Mesendoderm (in vitro differentiated cells): ENCODE results near the gene KRTAP5-8.

Experiments
- DNase-seq: peaks from one replicate; pipeline ENCODE4 v3.0.0; 2013
- H2AK5ac ChIP-seq: 2 replicates; pipeline ENCODE4 v1.6.1; 2013; ENCODE audit warnings: low read length, inconsistent platforms
- H2BK120ac ChIP-seq: 2 replicates; pipeline ENCODE4 v1.6.1; 2013; ENCODE audit warnings: low read depth, mild to moderate bottlenecking, low read length, moderate library complexity, mixed read lengths
- H2BK15ac ChIP-seq: replicated peaks from 2 replicates; pipeline ENCODE4 v1.6.1; 2013; ENCODE audit warnings: low read depth, mild to moderate bottlenecking, moderate library complexity
- H2BK5ac ChIP-seq: 2 replicates; pipeline ENCODE4 v1.6.1; 2013; ENCODE audit warnings: low read length, inconsistent platforms
- H3K18ac ChIP-seq: 2 replicates; pipeline ENCODE4 v1.6.1; 2013; ENCODE audit warnings: mild to moderate bottlenecking, low read length, mixed read lengths
- H3K23ac ChIP-seq: one replicate; pipeline ENCODE4 v1.6.1; 2013; ENCODE audit warnings: low read length
- H3K27ac ChIP-seq: 2 replicates; pipeline ENCODE4 v1.5.1; 2013; ENCODE audit warnings: low read depth, mild to moderate bottlenecking, inconsistent platforms, low read length, moderate library complexity
- H3K27me3 ChIP-seq: 2 replicates; pipeline ENCODE4 v1.6.1; 2013; ENCODE audit warnings: low read length, control low read depth, mild to moderate bottlenecking, inconsistent platforms; ENCODE audit not compliant: insufficient read depth, poor library complexity
- H3K36me3 ChIP-seq: 2 replicates; pipeline ENCODE4 v1.6.1; 2013; ENCODE audit warnings: low read length, inconsistent platforms; ENCODE audit not compliant: control insufficient read depth, insufficient read depth
- H3K4ac ChIP-seq: one replicate; pipeline ENCODE4 v1.6.1; 2013; ENCODE audit warnings: low read depth, mild to moderate bottlenecking, low read length, moderate library complexity
- H3K4me1 ChIP-seq: 2 replicates; pipeline ENCODE4 v1.6.1; 2013; ENCODE audit warnings: low read depth, low read length, inconsistent platforms; ENCODE audit not compliant: control insufficient read depth
- H3K4me2 ChIP-seq: 2 replicates; pipeline ENCODE4 v1.6.1; 2013; ENCODE audit warnings: low read length
- H3K4me3 ChIP-seq: 2 replicates; pipeline ENCODE4 v1.5.1; 2013; ENCODE audit warnings: mild to moderate bottlenecking, low read length
- H3K56ac ChIP-seq: one replicate; pipeline ENCODE4 v1.6.1; 2013; ENCODE audit warnings: low read length
- H3K79me1 ChIP-seq: 2 replicates; pipeline ENCODE4 v1.6.1; 2013; ENCODE audit warnings: low read length, inconsistent platforms
- H3K79me2 ChIP-seq: 2 replicates; pipeline ENCODE4 v1.6.1; 2013; ENCODE audit warnings: mild to moderate bottlenecking, low read length; ENCODE audit not compliant: control insufficient read depth, insufficient read depth
- H3K9ac ChIP-seq: 2 replicates; pipeline ENCODE4 v1.6.1; 2013; ENCODE audit warnings: low read length, inconsistent platforms
- H4K5ac ChIP-seq: one replicate; pipeline ENCODE4 v1.6.1; 2013; ENCODE audit warnings: low read length
- H4K8ac ChIP-seq: one replicate; pipeline ENCODE4 v1.6.1; 2013; ENCODE audit warnings: low read depth, mild to moderate bottlenecking, control low read depth, low read length, moderate library complexity
- whole genome bisulfite sequencing: extraction: QIAGEN DNeasy Blood & Tissue Kit; methylation state at CpG from one replicate; pipeline ENCODE4 v1.1.7; 2013; ENCODE audit warnings: low lambda C conversion rate, missing lambda C conversion rate; ENCODE audit not compliant: insufficient coverage; ENCODE audit errors: extremely low coverage; 5-methylcytosine and 5-hydroxymethylcytosine counted together

The KRTAP5-8 gene

GRCh38 chr11:71558996-71559395 lies 21.2 kb downstream of the KRTAP5-8 start:
- Histone ChIP-seq H3K27me3 (no peaks in the 10 kb centered on the region), H3K79me1 (no peaks in the 10 kb centered on the region), H3K9ac (no peak overlapping the region), H4K5ac (no peak overlapping the region), H3K4me1 (no peaks in the 10 kb centered on the region), H2BK120ac (no peak overlapping the region), H3K27ac (no peak overlapping the region), H3K23ac (no peak overlapping the region), H2BK5ac (no peak overlapping the region), H3K4me3 (no peak overlapping the region), H3K56ac (no peak overlapping the region), H4K8ac (no peak overlapping the region), H3K4me2 (no peak overlapping the region), H3K79me2 (no peaks in the 10 kb centered on the region), H3K36me3 (no peaks in the 10 kb centered on the region), H3K4ac (no peak overlapping the region), H2BK15ac (no peak overlapping the region), H2AK5ac (no peak overlapping the region), H3K18ac (no peak overlapping the region)
- WGBS = no CpG with 5 or more reads among the region's 1 CpG
- DNase-seq = no peak

- Histone ChIP-seq H3K9ac (no peak overlapping the region), H3K79me2 (no peaks in the 10 kb centered on the region), H4K8ac (no peak overlapping the region), H3K36me3 (no peaks in the 10 kb centered on the region), H2AK5ac (no peak overlapping the region), H4K5ac (no peak overlapping the region), H3K79me1 (no peaks in the 10 kb centered on the region), H3K56ac (no peak overlapping the region), H3K18ac (no peak overlapping the region), H3K4me3 (no peak overlapping the region), H2BK15ac (no peak overlapping the region), H3K27ac (no peak overlapping the region), H2BK120ac (no peak overlapping the region), H3K4me1 (no peaks in the 10 kb centered on the region), H3K27me3 (no peaks in the 10 kb centered on the region), H3K23ac (no peak overlapping the region), H2BK5ac (no peak overlapping the region), H3K4ac (no peak overlapping the region), H3K4me2 (no peak overlapping the region)
- DNase-seq = no peak
Measured at GRCh38 chr11:71562120-71562519, 24.3 kb downstream of the KRTAP5-8 start.

- no CpG with 5 or more reads among the region's 8 CpGs for WGBS
- DNase-seq = peak; percentile 83
Measured at GRCh38 chr11:71563406-71563805, 25.6 kb downstream of the KRTAP5-8 start.

GRCh38 chr11:71564430-71564829 lies 26.6 kb downstream of the KRTAP5-8 start:
- no peak overlapping the region for H3K4ac ChIP-seq
- no peaks in the 10 kb centered on the region for H3K79me1 ChIP-seq
- no peaks in the 10 kb centered on the region for H3K4me1 ChIP-seq
- no peak overlapping the region for H3K9ac ChIP-seq
- no peak overlapping the region for H3K18ac ChIP-seq
- H3K27ac ChIP-seq = no peak overlapping the region
- no peak overlapping the region for H4K8ac ChIP-seq
- no peaks in the 10 kb centered on the region for H3K27me3 ChIP-seq
- no peaks in the 10 kb centered on the region for H3K79me2 ChIP-seq
- no peak overlapping the region for H3K56ac ChIP-seq
- no peak overlapping the region for H3K23ac ChIP-seq
- H2AK5ac ChIP-seq = no peak overlapping the region
- H2BK15ac ChIP-seq = no peak overlapping the region
- H2BK120ac ChIP-seq = no peak overlapping the region
- no peak overlapping the region for H3K4me2 ChIP-seq
- no peak overlapping the region for H2BK5ac ChIP-seq
- DNase-seq = no peak
- no CpG with 5 or more reads among the region's 4 CpGs for WGBS
- H3K36me3 ChIP-seq = no peaks in the 10 kb centered on the region
- no peak overlapping the region for H4K5ac ChIP-seq
- H3K4me3 ChIP-seq = no peak overlapping the region

More at GRCh38 chr11:71563406-71563805, 25.6 kb downstream of the KRTAP5-8 start:
- H4K8ac ChIP-seq = no peak overlapping the region
- H3K4me1 ChIP-seq = no peaks in the 10 kb centered on the region
- no peak overlapping the region for H3K23ac ChIP-seq
- H3K4me2 ChIP-seq = no peak overlapping the region
- no peak overlapping the region for H3K56ac ChIP-seq
- no peaks in the 10 kb centered on the region for H3K36me3 ChIP-seq
- no peak overlapping the region for H3K4ac ChIP-seq
- no peak overlapping the region for H3K9ac ChIP-seq
- no peak overlapping the region for H2AK5ac ChIP-seq
- no peaks in the 10 kb centered on the region for H3K79me2 ChIP-seq
- no peak overlapping the region for H2BK15ac ChIP-seq
- no peak overlapping the region for H4K5ac ChIP-seq
- H2BK120ac ChIP-seq = no peak overlapping the region
- H2BK5ac ChIP-seq = no peak overlapping the region
- no peaks in the 10 kb centered on the region for H3K79me1 ChIP-seq
- H3K18ac ChIP-seq = no peak overlapping the region
- H3K27ac ChIP-seq = no peak overlapping the region
- no peaks in the 10 kb centered on the region for H3K27me3 ChIP-seq
- no peak overlapping the region for H3K4me3 ChIP-seq

GRCh38 chr11:71565263-71565662 lies 27.4 kb downstream of the KRTAP5-8 start, which contains the start of gene KRTAP5-10:
KRTAP5-10 (plus strand) TSS chr11:71565563; CDS start chr11:71565588, 25 bp downstream.
- no peak within 1 kb of the TSS for H3K9ac ChIP-seq
- DNase-seq = no peak
- no CpG with 5 or more reads among the region's 5 CpGs for WGBS

GRCh38 chr11:71566081-71566620 lies 28.3 kb downstream of the KRTAP5-8 start:
- Histone ChIP-seq H2BK5ac (no peak overlapping the region), H3K23ac (no peak overlapping the region), H3K9ac (no peak overlapping the region), H3K79me1 (no peaks in the 10 kb centered on the region), H4K5ac (no peak overlapping the region), H3K4me3 (no peak overlapping the region), H4K8ac (no peak overlapping the region), H3K4me1 (no peaks in the 10 kb centered on the region), H3K27me3 (no peaks in the 10 kb centered on the region), H2BK120ac (no peak overlapping the region), H2AK5ac (no peak overlapping the region), H3K79me2 (no peaks in the 10 kb centered on the region), H3K4me2 (no peak overlapping the region), H3K56ac (no peak overlapping the region), H3K36me3 (no peaks in the 10 kb centered on the region), H3K27ac (no peak overlapping the region), H3K18ac (no peak overlapping the region), H2BK15ac (no peak overlapping the region), H3K4ac (no peak overlapping the region)
- DNase-seq = no peak
- WGBS = no CpG with 5 or more reads among the region's 10 CpGs

More at GRCh38 chr11:71565263-71565662, 27.4 kb downstream of the KRTAP5-8 start, which contains the start of gene KRTAP5-10:
- H3K36me3 ChIP-seq = no peaks in the 10 kb centered on the region
- H3K79me1 ChIP-seq = no peaks in the 10 kb centered on the region
- no peak within 1 kb of the TSS for H3K4me3 ChIP-seq
- no peak within 1 kb of the TSS for H3K56ac ChIP-seq
- no peak within 1 kb of the TSS for H3K23ac ChIP-seq
- no peak within 1 kb of the TSS for H4K8ac ChIP-seq
- no peaks in the 10 kb centered on the region for H3K27me3 ChIP-seq
- H2BK5ac ChIP-seq = no peak within 1 kb of the TSS
- H2AK5ac ChIP-seq = no peak within 1 kb of the TSS
- H3K4ac ChIP-seq = no peak within 1 kb of the TSS
- no peak within 1 kb of the TSS for H3K4me2 ChIP-seq
- H3K4me1 ChIP-seq = no peaks in the 10 kb centered on the region
- H3K79me2 ChIP-seq = no peaks in the 10 kb centered on the region
- no peak within 1 kb of the TSS for H4K5ac ChIP-seq
- H3K18ac ChIP-seq = no peak within 1 kb of the TSS
- no peak within 1 kb of the TSS for H2BK120ac ChIP-seq
- no peak within 1 kb of the TSS for H3K27ac ChIP-seq
- H2BK15ac ChIP-seq = no peak within 1 kb of the TSS
